HG03025 (cell line): ENCODE data around the gene UBAP1L.
"Not testable (repeated sequence)": the region's sequence is repeated elsewhere in the genome, so short reads cannot be mapped to it uniquely, and the experiment has no call there.

Experiments used
- ATAC-seq: cut with Tn5 transposase; IDR thresholded peaks from one replicate; pipeline ENCODE4 v1.9.1; 2021; ENCODE audit warnings: mild to moderate bottlenecking, moderate library complexity; ENCODE audit not compliant: unreplicated experiment, low FRiP score

Gene UBAP1L

DNA sequence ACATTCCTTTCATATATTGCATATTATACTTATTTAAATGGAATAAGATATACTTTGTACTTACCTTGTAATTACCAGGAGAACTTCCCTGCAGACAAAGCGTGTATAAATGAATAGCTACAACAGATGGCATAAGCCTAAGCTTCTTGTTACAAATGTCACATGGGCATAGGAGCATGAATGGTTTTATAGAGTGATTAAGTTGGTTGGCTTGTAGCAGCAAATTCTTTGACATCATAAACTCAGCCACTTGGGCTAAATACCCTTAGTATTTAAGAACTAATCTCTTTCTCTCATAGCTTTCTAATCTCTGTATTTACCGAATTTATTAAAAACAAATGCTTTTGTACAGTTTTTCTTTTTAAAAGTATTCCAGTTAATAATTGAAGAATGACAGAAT, at the start of gene UBAP1L:
TSS of gene UBAP1L (minus strand) at position 115 of the 400 bp plus-strand sequence. CDS start 8,985 bp downstream, outside the sequence.
- ATAC-seq, result no peak

DNA sequence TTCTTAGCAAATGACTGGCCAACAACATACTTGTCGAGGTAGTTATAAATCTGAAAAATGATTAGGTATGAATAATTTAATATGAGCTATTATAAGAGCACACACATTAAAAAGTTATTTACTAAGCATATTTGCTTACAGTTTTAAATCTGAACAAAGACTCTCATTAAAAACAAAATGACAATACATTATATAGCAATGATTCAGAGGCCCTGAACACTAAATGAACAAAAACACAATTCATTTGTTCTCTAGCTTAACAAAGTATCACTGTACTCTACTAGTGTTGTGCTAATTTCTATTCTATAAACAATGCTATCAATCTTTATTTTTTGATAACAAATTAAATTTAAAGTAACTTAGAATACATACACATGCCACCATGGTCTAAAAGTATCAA, 49.1 kb upstream of the UBAP1L start:
- ATAC-seq, result no peak

DNA sequence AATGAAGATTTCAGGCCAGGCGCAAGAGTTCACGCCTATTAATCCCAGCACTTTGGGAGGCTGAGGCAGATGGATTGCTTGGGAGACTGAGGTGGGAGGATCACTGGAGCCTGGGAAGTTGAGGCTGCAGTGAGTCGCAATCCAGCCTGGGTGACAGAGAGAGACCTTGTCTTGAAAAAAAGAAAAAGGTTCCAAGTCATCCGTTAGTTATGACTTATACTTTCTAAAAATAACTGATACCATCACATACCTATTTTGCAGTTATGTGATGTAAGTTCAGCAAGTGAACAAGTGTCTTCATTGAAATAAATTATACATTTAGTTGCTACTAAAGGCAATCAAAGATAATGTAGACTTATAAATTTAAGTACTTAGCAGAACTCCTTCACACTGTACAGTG, 48.0 kb upstream of the UBAP1L start:
- ATAC-seq, result no peak

DNA sequence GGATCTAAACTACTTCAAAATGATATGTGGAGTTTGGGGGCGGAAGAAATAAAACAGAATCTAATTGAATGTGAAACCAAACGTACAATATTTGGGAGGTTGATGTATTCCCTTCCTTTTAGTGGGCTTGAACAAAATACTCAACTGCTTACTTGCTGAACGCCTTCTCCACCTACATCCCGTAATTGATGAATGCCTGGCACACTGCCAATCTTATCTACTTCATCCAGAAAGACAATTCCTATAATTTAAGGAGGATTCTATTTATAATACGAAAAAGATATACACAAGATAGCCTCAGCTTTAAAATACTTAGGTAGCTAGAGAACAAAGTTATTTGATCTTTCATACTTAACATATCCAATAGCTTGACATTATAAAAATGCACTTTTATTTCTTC, 41.7 kb upstream of the UBAP1L start:
- ATAC-seq, result no peak

DNA sequence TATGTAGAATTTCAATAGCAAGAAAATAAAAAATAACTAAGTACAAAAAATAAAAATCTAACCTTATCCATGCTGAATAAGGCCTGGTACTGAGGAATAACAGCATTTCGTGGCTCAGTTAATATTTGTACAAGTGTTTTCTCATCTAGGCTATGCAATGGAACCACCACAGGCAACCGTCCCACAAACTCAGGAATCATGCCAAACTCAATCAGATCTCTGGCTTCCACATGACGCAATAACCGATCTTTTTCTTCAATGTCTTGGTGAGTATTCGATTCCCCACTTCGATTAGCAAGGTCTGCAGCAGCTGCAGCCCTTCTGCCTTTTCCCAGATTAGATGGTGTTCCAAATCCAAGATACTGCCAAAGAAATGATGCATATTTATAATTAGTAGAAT, 39.7 kb upstream of the UBAP1L start:
- no peak for ATAC-seq

DNA sequence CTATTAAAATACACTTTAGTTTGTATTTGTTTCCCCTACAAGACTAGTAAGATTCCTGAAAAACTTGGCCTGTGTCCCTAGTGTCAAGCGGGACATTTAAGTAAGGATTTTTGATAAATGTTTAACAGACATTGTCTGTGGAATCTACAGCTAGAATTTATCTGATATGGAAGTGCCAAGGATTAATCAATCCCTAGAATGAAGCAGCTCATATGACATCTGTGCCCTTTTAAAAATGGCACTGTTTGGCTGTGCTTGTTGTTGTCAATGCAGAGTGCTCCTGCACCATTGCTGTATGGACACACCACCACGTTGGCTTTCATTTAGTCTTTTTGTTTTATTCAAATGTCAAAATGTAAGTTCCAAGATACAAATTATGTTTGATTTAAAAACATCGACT, 32.9 kb upstream of the UBAP1L start:
- ATAC-seq, result no peak

DNA sequence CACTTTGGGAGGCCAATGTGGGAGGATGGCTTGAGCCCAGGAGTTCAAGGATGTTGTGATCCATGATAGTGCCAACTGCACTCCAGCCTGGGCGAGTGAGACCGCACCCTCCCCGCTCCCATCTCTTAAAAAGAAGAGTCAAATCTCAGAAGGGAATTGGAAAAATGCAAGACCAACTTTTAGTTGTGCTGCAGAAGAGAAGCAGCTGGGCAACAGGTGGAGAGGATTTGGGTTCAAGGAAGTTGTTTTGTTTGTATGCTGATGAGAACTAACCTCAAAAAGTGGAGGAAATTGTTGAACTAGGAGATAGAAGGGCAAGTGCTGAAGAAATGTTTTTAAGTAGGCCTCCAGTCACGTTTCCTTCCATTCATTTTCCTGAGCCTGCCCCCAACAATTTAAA, 31.4 kb upstream of the UBAP1L start:
- ATAC-seq, result no peak

DNA sequence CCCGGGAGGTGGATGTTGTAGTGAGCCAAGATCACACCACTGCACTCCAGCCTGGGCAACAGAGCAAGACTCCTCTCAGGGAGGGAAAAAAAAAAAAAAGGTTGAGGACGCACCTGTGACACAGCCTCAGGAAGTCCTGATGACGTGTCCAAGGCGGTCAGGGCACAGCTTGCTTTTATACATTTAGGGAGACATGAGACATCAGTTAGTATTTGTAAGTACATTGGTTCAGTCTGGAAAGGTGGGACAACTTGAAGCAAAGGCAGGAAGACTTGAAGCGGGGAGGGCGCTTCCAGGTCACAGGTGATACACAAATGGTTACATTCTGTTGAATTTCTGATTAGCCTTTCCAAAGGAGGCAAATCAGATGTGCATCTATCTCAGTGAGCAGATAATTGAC, 23.6 kb upstream of the UBAP1L start:
- ATAC-seq, result not testable (repeated sequence)

DNA sequence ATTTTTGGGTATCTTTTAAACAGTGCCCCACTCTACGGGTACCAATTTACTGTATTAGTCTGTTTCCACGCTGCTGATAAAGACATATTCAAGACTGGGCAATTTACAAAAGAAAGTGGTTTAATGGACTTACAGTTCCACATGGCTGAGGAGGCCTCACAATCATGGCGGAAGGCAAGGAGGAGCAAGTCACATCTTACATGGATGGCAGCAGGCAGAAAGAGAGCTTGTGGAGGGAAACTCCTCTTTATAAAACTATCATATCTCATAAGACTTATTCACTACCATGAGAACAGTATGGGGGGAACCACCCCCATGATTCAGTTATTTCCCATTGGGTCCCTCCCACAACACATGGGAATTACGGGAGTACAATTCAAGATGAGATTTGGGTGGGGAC, 22.9 kb upstream of the UBAP1L start:
- not testable (repeated sequence) for ATAC-seq

DNA sequence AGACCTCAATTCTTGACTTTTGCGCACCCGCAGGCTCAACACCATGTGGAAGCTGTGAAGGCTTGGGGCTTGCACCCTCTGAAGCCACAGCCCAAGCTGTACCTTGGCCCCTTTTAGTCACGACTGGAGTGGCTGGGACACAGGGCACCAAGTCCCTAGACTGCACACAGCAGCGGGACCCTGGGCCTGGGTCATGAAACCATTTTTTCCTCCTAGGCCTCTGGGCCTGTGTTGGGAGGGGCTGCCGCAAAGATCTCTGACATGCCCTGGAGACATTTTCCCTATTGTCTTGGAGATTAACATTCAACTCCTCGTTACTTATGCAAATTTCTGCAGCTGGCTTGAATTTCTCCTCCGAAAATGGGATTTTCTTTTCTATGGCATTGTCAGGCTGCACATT, 22.1 kb upstream of the UBAP1L start:
- ATAC-seq, result not testable (repeated sequence)

DNA sequence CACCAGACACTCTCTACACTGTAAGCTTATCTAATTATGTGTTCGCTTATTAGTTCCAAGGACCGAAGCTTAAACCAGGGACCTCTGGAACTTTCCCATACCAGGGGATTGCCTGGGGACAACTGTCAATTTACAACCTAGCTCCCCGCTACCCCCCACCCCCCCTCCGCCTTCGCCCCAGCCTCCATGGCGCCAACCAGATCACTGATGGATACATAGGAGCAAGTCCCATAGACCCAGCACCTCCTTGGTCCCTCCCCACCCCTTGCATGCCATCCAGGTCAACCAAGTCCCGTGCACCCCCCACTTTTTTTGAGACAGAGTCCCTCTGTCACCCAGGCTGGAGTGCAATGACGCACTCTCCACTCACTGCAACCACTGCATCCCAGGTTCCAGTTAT, 19.5 kb upstream of the UBAP1L start:
- no peak for ATAC-seq

DNA sequence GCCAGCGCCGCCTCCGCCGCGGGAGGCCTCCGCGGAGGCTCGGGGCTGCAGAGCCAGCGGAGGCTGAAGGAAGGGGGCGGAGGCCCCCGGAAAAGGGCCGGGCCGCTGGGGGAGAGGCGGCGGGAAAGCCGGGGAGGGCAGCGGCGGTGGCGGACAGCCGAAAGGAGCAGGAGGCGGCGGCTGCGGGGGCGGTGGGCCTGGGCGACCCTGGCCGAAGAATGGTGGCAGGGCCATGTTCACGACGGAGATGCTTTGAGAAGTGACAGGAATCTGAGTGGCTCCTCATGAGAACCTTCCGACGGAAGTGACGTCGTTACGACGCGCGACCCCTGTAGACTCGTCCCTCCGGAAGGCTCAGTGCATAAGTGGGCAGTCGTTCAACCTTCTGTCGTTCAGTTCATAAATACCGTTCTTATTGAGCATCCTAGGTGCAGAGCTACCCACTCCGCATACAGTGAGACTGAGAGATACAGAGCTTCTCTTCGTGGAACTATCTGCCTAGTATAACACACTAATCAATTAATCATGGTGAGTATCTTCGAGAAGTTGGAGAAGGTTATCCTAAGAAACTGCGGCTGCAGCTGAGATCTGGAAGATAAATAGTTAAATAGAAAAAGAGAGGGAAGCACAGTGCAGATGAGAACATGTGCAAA, 18.7 kb upstream of the UBAP1L start, which contains the start of gene PDCD7:
TSS of gene PDCD7 (minus strand) at position 261 of the 653 bp plus-strand sequence. CDS start at position 234, 27 bp downstream.
- peak; percentile 70 for ATAC-seq

DNA sequence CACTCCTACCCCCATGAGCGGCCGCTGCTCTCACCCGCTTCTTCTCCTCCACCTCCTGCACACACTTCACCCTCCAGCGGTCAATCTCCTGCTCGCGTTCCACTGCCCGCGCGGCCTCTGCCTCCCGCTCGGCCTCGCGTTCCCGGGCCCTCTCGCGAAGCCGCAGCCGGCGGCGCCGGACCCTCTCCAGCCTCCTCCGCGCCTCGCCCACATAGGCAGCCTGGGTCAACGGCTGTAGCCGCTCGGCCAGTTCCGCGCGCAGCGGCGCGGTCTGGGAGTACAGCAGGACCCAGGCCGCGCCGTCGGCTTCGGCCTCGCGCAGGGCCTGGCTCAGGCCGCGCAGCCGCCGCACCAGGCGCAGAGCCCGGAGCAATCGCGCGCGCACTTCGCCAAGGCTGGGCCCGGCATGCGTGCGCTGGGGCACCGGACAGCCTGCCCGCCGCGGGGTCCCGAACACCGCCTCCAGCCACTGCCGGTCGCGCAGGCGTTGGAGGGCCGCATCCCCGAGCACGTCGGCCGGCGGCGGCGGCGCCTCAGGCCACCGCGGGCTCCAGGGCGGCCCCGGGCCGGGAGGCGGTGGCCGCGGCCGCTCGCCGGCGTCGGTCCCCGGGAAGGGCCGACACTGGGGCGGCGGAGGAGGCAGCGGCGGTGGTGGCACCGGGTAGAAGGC, 18.0 kb upstream of the UBAP1L start:
- ATAC-seq, result peak; percentile 32

DNA sequence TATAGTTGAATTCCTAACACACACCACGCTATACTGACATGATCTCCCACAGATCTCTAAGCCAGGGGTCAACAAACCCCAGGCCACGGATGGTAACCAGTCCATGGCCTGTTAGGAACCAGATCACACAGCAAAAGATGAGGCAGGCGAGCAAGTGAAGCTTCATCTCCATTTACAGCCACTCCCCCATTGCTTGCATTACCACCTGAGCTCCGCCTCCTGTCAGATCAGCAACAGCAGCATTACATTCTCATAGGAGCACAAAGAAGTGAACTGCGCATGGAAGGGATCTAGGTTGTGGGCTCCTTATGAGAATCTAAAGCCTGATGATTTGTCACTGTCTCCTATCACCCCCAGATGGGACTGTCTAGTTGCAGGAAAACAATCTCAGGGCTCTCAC, 15.9 kb upstream of the UBAP1L start:
- ATAC-seq, result no peak

DNA sequence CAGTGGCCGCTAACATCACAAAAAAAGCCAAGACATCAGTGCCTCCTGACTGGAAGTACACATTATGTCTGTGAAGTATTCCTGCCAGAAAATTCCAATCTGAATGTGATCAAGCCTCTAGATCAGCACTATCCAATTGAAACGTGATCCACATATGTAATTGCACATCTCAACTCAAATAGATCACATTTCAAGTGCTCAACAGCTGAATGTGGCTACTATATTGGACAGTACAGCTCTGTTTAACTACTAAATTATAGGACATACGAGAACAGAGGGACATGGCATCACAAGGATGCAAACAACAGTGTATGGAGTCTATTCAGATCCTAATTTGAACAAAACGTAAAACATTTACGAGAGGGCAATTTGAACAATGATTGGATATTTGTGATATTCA, 542 bp upstream of the UBAP1L start:
- ATAC-seq, result no peak

DNA sequence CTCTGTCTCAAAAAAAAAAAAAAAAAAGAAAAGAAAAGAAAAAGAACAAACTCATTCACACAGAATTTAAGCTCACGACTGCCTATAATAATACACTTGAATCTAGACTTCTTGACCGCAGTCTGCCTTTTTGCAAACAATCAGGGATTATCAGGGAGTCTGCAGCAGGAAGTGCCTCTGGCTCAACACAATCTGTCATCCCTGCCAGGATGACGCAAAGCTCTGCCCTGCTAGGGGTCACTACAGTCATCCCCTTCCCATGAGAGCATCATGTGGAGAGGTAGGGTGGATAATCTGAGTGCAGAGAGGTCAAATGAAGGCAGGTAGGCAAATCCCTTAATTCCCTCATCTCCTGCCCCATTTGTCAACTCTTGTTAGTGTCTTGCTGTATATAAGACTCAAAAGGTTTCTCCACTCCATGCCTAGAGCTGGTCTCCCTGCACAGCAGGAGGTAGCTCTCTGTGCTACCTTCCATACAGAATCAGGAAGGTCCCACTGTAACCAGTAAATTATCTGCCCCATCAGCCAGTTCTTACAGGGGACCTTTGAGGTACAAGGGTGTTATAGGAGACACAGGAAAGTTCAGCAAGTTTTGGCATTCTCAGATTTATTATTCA, 4.2 kb downstream of the UBAP1L start:
- ATAC-seq, result no peak

DNA sequence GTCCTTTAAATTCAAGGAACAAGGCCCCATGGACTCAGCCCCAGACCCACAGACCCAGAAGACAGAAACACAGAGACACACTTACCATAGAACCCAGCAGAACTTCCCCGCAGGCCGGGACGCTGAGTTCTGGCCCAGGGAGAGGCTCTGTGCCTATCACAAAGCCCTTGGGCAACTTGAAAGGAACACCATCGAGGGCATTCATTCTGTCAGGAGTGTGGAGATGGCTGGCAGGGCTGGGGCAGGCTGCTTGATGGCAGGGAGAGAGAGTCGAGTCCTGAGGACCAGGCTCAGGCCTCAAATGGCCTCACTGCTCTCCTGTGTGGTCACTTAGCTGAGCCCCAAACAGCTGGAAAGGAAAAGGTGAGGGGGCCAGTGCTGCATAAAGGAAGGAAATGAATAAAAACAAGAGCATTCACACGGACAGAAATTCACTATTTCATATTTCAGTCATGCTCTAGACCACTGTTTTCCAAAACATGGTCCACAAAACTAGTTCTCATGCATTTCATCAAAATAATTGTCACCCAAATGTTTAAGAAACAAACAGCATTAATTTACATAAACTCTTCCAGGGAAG, 8.9 kb downstream of the UBAP1L start:
- no peak for ATAC-seq

DNA sequence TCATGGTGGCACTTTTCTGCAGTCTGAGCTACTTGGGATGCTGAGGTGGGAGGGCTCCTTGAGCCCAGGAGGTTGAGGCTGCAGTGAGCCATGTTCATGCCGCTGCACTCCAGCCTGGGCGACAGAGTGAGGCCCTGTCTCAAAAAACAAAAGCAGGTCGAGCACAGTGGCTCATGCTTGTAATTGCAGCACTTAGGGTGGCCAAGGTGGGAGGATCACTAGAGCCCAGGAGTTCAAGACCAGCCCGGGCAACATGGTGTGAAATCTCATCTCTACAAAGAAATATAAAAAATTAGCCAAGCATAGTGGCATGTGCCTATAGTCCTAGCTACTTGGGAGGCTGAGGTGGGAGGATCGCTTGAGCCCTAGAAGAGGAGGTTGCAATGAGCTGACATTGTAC, 10.0 kb downstream of the UBAP1L start:
- ATAC-seq, result no peak

DNA sequence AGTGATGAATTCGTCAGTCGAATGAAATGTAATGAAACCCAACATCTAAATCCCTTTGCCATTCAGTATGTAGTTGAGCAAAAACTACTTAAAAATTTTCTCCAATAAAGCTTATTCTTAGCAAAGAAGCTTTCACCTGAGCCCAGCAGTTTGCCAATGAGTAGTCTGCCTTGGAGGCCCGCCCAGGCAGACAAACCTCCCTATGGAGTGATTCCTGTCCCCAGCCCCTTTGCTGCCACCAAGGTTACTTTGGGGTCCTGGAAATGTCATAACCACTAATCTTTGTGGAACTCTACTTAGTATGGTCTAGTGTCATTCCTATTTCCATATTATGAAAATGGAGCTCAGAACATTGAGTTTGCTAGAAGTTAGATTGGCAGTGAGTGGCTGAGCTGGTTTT, 12.1 kb downstream of the UBAP1L start:
- ATAC-seq, result no peak

DNA sequence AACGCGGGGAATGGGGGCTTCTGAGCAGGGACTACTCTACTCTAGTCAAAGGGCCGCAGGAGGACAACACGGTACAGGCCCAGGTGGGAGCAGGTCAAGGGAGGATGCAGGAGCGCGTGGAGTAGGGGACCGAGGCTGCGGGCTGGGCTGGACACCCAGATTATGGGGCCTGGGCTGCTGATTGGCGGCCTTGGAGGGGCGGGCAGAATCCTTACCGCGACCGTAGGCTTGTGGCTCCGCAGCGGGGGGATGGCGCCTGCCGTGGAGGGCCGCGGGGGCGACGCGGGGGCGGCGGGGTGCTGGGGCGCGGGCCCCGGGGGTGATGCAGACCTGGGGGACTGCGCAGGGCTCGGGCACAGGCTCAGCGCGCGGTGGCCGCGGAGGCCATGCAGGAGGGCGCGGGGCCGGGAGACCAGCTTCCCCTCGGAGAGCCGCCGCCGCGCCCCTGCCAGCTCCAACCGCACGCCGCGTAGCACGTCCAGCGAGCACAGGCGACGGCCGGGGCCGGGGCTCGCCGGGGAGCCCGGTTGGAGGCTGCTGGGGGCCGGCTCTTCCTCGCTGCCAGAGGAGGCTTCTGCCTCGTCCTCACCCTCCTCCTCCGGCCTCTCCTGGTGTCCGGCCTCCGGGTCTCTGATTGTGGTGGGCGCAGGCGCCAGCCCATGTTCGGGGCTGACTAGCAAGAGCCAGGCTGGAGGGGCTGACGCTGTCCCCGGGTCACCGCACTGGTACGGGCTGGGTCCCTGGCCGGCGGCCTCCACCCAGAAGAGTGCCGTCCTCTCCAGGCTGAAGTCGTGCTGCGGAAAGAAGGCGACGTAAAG, 12.9 kb downstream of the UBAP1L start:
- ATAC-seq, result no peak
